IgD-negative memory B cell (primary cell): ENCODE results near the gene ASAH2. TPM values are rescaled to one million over a fixed set of nuclear protein-coding genes. Genes with fewer than 3 reads are reported as not detected.

Experiments
- polyA plus RNA-seq: library from polyadenylated mRNA; unstranded; fragments of 300-500 nt; fragmentation: Illumina TruSeq; gene quantifications from one replicate; pipeline ENCODE4 v1.2.3, GENCODE V29; 2021

ASAH2 gene
- polyA plus RNA-seq, 1 donor from 2014 or later, result 1.5 TPM

Other genes starting within 250 kb of the ASAH2 start
- gene WASHC2A, start 183.6 kb downstream of the ASAH2 start, polyA plus RNA-seq, result 29.9 TPM